HG03139 (cell line): ENCODE data around the gene DMXL1.
A peak's percentile ranks its signal among the peaks of the same experiment; 100 is the strongest.

ENCODE experiments used
- ATAC-seq: cut with Tn5 transposase; IDR thresholded peaks from one replicate; pipeline ENCODE4 v1.9.1; 2021; ENCODE audit not compliant: unreplicated experiment

The DMXL1 gene

GRCh38 chr5:119264186-119264585, 193.3 kb downstream of the DMXL1 start:
- no peak for ATAC-seq

GRCh38 chr5:119267958-119268386, 197.1 kb downstream of the DMXL1 start:
- ATAC-seq = peak; percentile 59

GRCh38 chr5:119268387-119269060, 197.6 kb downstream of the DMXL1 start:
- peak; percentile 94 for ATAC-seq

- peak; percentile 1 for ATAC-seq
Observed at GRCh38 chr5:119269061-119269944, 198.4 kb downstream of the DMXL1 start.

- no peak for ATAC-seq
Observed at GRCh38 chr5:119270121-119270565, 199.3 kb downstream of the DMXL1 start.

- no peak for ATAC-seq
Observed at GRCh38 chr5:119270960-119271757, 200.3 kb downstream of the DMXL1 start.

- ATAC-seq = no peak
Observed at GRCh38 chr5:119271758-119272730, 201.2 kb downstream of the DMXL1 start.

- no peak for ATAC-seq
Observed at GRCh38 chr5:119273391-119273839, 202.5 kb downstream of the DMXL1 start.

GRCh38 chr5:119274030-119274766, 203.3 kb downstream of the DMXL1 start:
- no peak for ATAC-seq

GRCh38 chr5:119274767-119275130, 203.9 kb downstream of the DMXL1 start:
- no peak for ATAC-seq

GRCh38 chr5:119275146-119275545, 204.3 kb downstream of the DMXL1 start:
- peak; percentile 5 for ATAC-seq

GRCh38 chr5:119275601-119276173, 204.8 kb downstream of the DMXL1 start:
- ATAC-seq = peak; percentile 78

GRCh38 chr5:119276978-119277377, 206.1 kb downstream of the DMXL1 start:
- ATAC-seq = no peak

- no peak for ATAC-seq
Observed at GRCh38 chr5:119279093-119279492, 208.2 kb downstream of the DMXL1 start.

- ATAC-seq = no peak
Observed at GRCh38 chr5:119280380-119280779, 209.5 kb downstream of the DMXL1 start.

- no peak for ATAC-seq
Observed at GRCh38 chr5:119282628-119283027, 211.7 kb downstream of the DMXL1 start.

- ATAC-seq = no peak
Observed at GRCh38 chr5:119284031-119284430, 213.1 kb downstream of the DMXL1 start.

GRCh38 chr5:119285070-119285916, 214.4 kb downstream of the DMXL1 start:
- no peak for ATAC-seq
